Measurements from ENCODE around the gene CDC42EP2. TPM values are rescaled to one million over a fixed set of nuclear protein-coding genes. Genes with fewer than 3 reads are reported as not detected.

CDC42EP2 gene
- total RNA-seq = 45.1 and 47.2 TPM in 2 replicates
- polyA plus RNA-seq (2012) = 30.8 TPM

- DNase-seq (ENCODE audit: low read depth) = peak; percentile 90
Measured at GRCh38 chr11:65314501-65315203, at the start of gene CDC42EP2. Gene CDC42EP2, plus strand, starts transcription at chr11:65314866. Its CDS starts 6,033 bp downstream, at chr11:65320899.

GRCh38 chr11:65266210-65266609 is 48.5 kb upstream of the CDC42EP2 start:
- peak; percentile 24 for DNase-seq (ENCODE audit: low read depth)

GRCh38 chr11:65274735-65275682 is 39.7 kb upstream of the CDC42EP2 start:
- peak; percentile 91 for DNase-seq (ENCODE audit: low read depth)

- no peak for DNase-seq (ENCODE audit: low read depth)
Measured at GRCh38 chr11:65275906-65276305, 38.8 kb upstream of the CDC42EP2 start.

DNA sequence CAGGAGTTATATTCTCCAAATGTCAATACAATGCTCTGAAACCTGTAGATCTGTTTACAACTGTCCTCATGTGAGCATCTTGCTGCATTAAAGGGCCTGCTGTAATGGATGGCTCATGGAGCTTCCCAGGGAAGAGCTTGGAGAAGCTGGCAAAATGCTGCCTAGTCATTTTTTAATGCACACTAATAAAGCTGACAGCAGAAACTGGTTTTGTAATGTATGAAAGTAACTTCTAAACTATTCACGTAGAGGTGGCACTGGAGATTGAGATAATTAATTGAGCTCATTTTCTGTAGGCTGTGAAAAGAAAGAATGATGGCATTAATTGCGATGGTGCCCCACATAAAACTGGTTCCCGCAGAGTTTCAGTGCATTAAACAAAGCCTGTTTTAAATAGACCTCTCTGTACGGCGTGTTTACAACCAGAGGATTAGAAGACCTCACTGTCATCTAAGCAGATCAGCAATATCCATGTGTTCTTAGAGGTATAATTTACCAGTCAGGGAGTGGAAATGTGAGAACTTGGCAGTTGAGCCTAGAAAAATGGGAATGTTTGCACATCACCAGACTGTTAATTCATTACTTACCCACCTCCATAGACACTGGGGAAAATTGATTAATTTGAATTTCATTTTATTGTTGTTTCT is 36.9 kb upstream of the CDC42EP2 start:
- no peak for DNase-seq (ENCODE audit: low read depth)

DNA sequence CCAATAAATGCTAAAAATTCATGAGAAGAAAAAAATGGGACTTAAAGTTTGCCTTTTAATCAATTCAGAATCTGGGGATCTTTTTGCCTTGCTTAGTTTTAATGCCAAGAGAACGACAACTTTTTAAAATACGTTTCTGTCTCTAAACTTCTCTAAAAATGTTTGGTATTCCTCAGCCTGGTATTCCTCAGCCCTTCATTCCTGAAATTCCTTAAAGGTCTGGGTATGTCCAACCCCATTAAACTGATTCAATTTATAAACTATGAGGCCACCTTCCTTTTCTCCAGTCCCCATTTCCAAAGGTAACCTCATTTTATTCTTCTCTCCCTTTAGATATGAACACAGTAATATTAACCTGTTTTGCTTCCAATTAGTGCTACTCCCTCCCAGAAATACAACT is 36.3 kb upstream of the CDC42EP2 start:
- no peak for DNase-seq (ENCODE audit: low read depth)

GRCh38 chr11:65279279-65279678 is 35.4 kb upstream of the CDC42EP2 start:
- DNase-seq (ENCODE audit: low read depth) = no peak

DNA sequence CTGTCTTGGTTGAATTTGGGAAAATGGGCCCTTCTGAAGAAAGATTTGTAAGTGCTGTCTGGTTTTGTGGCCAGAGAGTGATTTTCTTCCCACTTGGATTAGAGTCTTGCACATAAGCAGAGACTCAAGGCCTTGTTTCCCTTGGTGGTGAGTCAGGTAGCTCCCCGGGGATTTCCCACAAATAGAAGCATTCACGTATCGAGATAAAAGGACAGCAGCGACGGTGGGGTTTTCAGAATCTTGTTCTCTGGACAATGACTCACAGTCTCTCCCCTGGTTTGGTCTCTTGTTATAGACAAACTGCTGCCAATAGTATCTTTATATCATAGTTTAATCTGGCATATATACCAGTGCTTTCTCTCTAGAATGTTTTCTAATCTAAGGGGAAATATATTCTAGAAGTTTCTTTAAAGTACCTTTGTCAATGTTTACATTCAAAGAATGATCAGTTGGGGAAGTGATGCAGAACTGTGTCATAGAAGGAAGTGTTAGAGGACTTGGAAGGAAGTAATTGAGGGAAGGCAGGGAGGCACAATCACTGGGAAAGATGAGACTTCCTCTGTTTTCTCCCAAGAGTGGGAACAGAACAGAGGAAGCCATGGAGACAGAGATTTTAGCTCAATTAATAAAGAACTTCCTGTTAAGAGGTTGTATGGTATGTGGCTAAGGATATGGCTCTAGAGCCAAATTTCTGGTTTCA is 34.8 kb upstream of the CDC42EP2 start:
- DNase-seq (ENCODE audit: low read depth) = peak; percentile 80

DNA sequence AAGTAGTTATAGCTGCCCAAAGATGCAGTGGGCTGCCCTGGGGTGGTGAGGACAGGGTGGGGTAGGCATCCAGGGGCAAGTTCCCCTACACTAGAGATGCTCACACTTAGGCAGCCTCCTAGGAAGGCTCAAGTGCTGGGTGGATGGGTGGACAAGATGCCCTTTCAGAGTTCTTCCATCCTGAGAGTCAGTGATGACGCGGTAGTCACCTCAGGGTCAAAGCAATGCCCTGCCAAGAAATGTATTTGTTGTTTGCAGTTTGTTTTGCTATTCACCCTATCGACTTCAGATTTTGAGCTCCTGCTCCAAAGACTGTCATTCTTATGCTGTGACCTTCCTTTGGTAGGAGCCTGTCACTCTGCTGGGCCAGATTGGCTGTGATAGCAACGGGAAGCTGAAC is 34.0 kb upstream of the CDC42EP2 start:
- DNase-seq (ENCODE audit: low read depth) = no peak

DNA sequence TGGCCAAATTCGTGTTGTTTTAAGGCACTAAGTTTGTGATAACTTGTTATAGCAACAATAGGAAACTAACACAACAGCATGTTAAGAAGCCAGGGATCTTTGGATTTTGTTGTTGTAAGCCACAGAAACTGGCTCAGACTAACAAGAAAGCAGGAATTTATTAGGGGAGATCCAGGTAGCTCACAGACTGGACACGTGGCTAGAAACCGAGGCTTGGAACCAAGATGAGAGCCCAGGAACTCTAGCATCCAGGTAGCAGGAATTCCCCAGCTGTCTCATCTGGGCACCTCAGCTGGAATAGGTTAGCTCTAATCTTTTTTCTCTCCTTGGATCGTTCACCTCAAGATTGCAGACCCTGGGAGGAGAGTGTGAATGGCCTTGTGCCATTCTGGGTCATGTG is 28.0 kb upstream of the CDC42EP2 start:
- DNase-seq (ENCODE audit: low read depth) = no peak

DNA sequence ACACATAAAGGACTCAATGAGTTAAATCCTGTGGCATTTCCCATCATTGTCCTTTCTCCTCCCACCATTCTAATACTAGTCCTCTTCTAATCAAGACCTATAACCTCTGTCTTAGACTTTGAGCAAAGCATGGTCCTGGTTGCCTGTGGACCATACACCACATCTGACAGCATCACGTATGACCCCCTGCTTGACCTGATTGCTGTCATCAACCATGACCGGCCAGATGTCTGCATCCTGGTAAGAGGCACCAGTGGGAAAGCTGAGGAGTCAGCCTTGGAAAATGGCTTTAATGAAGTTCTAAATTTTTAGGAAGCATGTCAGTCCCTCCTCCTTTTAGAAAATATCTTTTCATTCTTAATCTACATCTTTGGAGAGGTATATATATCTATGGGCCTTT is 27.1 kb upstream of the CDC42EP2 start:
- DNase-seq (ENCODE audit: low read depth) = no peak

DNA sequence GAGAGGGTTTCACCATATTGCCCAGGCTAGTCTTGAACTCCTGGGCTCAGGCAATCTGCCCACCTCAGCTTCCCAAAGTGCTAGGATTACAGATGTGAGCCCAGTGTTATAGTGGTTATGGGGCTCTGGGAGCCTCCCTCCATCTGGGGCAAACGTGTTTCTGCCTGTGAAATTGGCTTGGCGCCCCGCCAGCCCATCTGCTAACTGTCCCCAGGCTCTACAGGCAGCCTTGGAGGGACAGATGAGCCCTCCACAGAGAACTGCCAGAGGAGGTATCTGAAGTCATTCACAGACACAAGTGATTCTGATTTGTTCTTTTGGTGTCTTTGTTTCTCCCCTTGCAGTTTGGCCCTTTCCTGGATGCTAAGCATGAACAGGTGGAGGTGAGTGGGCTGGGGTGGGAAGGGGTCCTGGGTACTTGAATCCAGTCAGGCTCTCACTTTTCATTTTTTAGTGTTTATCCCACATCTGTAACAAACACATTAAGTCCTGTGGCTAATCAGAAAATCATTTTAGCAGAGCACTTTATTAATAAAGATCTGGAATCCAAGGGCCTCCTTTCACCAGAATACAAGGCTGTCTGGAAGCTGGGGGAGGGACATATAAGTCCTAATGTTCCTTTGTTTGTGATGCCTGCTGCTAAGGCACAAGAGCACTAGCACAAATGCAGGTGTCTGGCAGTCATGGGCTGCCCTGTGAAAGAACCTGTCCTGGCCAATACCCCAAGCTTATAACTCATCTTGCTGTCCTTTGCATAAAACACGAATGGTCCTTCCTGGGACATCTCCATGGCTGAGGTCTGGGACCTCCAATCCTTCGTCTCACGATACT is 25.7 kb upstream of the CDC42EP2 start:
- DNase-seq (ENCODE audit: low read depth) = peak; percentile 61

GRCh38 chr11:65290448-65291165 is 24.1 kb upstream of the CDC42EP2 start:
- peak; percentile 97 for DNase-seq (ENCODE audit: low read depth)

DNA sequence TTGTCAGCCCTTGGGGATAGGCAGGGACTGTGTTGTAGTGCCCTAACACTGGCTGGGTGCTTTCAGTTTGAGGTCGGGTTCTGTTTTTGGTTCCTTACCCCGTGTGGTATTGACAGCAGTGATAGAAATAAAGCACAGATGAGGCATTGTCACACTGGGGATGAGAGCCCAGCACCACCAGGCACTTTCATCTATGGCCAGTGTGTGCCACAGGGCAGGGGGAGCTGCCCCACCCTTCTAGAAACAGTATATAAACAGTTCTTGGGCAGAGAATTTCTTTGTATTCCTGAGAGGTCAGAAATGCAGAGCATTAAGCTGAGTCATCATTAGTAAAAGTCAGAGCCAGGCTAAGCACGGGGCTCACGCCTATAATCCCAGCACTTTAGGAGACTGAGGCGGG is 23.1 kb upstream of the CDC42EP2 start:
- DNase-seq (ENCODE audit: low read depth) = peak; percentile 77

DNA sequence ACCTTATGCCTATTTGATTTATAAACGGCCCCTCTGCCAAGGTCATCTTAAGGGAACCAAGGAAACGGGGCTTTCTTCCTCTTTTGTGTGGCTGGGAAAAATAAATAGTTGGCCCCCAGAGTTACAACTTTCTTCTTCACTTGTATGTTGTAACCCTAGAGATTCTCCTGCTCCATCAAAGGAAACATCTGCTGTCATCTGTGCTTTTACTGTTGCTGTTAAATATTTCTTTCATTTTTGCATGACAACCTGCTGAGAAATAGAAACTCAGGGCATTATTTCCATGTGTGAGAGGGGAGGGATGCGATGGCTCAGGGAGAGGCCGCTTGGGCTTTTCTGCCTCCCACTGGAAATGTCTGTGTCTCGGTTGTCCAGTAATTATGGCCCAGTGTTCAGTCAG is 21.8 kb upstream of the CDC42EP2 start:
- no peak for DNase-seq (ENCODE audit: low read depth)

- peak; percentile 82 for DNase-seq (ENCODE audit: low read depth)
Measured at GRCh38 chr11:65293909-65294381, 20.7 kb upstream of the CDC42EP2 start.

DNA sequence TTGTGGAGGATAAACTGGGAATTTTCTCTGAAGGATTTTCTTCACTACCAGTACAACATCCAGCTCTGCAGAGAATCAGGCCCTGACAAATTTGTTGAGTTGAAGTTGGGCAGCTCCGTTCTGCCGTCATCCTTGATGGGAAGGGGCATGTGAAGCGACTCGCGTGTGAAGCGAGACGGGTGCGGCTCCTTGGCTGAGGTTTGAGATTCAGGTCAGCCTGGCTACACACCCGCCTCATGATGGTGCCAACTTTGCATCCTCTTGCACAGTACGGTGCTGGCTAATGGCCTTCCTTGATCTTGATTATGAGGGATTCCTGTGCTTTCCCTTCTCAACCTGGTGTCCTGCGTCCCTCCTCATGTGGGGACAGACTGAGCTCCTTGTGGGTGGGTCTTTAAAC is 19.7 kb upstream of the CDC42EP2 start:
- no peak for DNase-seq (ENCODE audit: low read depth)

DNA sequence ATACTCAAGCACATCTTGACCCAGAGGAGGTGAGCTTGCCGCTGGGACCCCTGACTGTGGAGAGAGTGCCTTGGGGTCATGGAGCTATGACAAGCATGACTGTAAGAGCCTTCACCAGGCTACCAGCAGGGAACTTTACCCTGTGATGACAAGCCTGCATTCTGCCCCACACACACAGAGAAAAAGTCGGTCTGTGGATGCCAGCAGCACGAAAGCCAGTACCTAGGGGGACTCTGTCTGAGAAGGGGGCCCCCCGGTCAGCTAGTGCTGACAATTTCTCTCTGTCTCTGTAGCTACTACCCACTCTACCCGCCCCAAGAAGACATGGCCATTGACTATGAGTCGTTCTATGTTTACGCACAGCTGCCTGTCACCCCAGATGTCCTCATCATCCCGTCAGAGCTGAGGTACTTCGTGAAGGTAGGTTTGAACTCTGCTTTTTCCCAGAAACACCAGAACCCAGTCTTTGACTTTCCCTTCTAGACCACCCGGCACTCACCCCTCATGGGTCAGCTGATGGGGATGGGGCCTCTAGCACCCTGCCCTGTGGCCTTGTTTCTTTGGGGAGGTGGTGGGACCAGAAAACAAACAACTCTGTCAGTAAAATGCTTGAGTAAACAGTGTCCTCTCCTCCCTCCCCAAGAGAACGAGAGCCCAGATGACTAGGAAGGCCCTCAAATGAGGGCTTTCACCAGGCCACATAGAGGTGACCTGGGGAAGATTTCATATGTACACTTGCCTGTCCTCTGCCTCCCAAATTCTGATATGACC is 18.9 kb upstream of the CDC42EP2 start:
- no peak for DNase-seq (ENCODE audit: low read depth)
